Measurements from ENCODE around the gene GOLGA6A. TPM values are rescaled to one million over a fixed set of nuclear protein-coding genes. Genes with fewer than 3 reads are reported as not detected.
A peak's percentile ranks its signal among the peaks of the same experiment; 100 is the strongest.
"Not testable (repeated sequence)": the region's sequence is repeated elsewhere in the genome, so short reads cannot be mapped to it uniquely, and the experiment has no call there.

Gene GOLGA6A, protein sequence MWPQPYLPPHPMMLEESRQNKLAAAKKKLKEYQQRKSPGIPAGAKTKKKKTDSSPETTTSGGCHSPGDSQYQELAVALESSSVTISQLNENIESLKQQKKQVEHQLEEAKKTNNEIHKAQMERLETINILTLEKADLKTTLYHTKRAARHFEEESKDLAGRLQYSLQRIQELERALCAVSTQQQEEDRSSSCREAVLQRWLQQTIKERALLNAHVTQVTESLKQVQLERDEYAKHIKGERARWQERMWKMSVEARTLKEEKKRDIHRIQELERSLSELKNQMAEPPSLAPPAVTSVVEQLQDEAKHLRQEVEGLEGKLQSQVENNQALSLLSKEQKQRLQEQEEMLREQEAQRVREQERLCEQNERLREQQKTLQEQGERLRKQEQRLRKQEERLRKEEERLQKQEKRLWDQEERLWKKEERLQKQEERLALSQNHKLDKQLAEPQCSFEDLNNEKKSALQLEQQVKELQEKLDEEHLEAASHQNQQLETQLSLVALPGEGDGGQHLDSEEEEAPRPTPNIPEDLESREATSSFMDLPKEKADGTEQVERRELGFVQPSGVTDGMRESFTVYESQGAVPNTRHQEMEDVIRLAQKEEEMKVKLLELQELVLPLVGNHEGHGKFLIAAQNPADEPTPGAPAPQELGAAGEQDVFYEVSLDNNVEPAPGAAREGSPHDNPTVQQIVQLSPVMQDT
- total RNA-seq (not detected), polyA plus RNA-seq (not detected)
- long read RNA-seq, donor 1 = 0 reads
- long read RNA-seq, donor 2 = 0 reads
- long read RNA-seq, donor 3 = 0 reads
- long read RNA-seq, donor 4 = 0 reads

DNA sequence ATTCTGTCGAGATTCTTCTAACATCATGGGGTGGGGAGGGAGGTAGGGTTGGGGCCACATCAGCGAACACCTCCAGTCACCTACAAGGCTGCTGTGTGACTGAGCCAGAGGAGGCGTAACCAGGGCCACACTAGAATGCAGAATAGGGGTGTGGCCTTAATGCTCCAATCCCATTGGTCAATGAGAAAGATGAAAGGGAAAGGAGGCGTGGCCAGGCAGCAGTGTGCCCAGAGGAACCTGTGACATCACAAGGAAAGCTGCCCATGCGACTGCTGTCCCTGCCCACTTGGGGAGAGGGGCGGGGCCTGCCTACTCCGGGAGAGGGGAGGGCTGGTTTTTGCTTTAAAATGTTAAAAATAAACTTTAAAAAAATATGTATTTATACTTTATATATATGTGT, at the start of gene GOLGA6A:
TSS of gene GOLGA6A (minus strand) at position 101 of the 400 bp plus-strand sequence. CDS start at position 60, 41 bp downstream.
- H3K4me1 ChIP-seq (ENCODE audit: control insufficient read depth, insufficient read depth, low read length); H3K27ac ChIP-seq (ENCODE audit: low read length); H3K9me3 ChIP-seq (ENCODE audit: control insufficient read depth, low read length); ATAC-seq; DNase-seq; H3K4me3 ChIP-seq (ENCODE audit: low read length); intact Hi-C loops (cut with DNase I); H3K27me3 ChIP-seq (ENCODE audit: control insufficient read depth, insufficient read depth): not testable (repeated sequence)
- no CpG with 5 or more reads among the region's 7 CpGs for WGBS

DNA sequence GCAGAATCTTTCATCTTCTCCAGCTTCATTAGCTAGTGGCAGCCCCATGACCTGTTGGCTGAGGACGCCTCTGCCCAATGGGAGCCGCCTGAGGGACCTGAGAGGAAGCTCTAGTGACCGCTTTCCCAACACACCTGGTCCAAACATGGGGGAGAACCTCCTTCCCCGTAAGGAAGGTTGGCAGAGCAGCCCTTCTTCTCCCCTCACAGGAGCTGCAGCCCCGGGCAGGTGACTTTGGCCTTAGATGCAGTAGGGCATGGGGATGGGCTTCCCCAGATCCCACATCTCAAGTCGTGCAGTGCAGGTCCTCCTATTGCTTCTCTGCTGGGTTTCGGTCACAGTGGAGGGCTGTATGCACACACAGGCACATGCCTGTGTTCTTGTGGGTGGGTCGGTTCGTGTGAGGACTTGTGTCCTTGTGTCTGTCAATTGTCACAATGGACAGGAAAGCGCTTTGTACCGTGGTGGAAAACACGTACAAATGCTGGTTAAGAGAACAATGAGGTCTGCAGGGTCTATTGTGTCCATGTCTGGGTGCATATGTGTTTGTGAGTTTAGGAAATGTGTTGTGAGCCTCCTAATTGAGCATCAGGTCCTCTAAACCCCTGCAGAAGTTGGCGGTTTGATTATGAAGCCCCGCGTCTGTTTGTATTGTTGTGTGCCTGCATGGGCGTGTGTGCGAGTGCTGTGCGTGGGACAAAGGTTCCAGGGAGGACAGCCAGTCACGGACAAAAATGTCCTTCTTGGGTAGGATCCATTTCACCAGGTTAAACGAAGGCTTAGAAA, 49.5 kb upstream of the GOLGA6A start:
- no peak overlapping the region for H3K4me3 ChIP-seq (ENCODE audit: low read length)

GRCh38 chr15:74130849-74131627, 48.7 kb upstream of the GOLGA6A start:
- H3K27ac ChIP-seq (ENCODE audit: low read length) = peak overlapping the region; percentile 16
- peaks cover 1% of the 10 kb centered on the region for H3K4me1 ChIP-seq (ENCODE audit: control insufficient read depth, insufficient read depth, low read length)

More for the DNA sequence above, 49.5 kb upstream of the GOLGA6A start:
- intact Hi-C loops (cut with DNase I) = loop anchor here in 1 of 4 donors (10.0 kb wide), 1 partner anchor 113 kb away; no protein-coding TSS in a partner anchor
- peaks cover 1% of the 10 kb centered on the region for H3K4me1 ChIP-seq (ENCODE audit: control insufficient read depth, insufficient read depth, low read length)
- ATAC-seq (no peak), DNase-seq (no peak)
- H3K27ac ChIP-seq (ENCODE audit: low read length) = peak overlapping the region; percentile 16
- H3K27me3 ChIP-seq (ENCODE audit: control insufficient read depth, insufficient read depth) = no peaks in the 10 kb centered on the region
- WGBS = 40% methylated on average over 20 of the region's 20 CpGs
- no peaks in the 10 kb centered on the region for H3K9me3 ChIP-seq (ENCODE audit: control insufficient read depth, low read length)

DNA sequence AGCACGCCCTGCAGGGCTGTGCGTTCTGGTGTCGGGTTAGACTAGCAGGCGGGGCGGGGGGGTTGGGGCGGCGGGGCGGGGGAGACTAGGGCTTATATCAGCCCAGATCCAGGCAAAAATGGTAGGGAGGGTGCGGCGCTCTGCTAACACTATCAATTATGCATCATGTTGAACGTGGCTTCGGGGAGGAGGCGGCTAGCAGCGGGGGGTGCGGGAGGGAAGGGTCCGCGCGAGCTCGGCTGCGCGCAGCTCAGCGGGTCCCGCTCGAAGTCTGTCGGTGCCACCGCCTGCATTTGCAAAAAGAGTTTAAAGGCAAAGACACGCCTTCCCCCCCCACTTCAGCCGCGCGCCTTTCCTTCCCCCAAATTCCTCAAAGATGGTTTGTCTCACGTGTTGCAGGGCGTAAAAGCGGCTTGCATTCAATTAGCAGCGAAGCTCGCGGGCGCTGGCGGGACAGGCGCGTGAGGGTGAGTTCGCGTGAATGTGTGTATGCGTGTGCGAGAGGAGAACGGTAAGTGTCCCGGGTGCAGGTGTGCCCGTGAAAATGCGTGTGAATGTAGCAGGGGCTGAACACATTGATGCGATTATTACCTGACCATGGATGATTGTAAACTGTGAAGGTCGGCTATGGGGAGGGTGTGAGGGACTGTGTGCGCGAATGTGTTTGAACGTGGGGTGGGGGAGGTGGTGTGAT, 48.0 kb upstream of the GOLGA6A start, which contains the start of gene ISLR2:
TSS of gene ISLR2 (plus strand) at position 432 of the 694 bp plus-strand sequence. CDS start 2,169 bp downstream, outside the sequence.
- 1% methylated on average over 53 of the region's 53 CpGs for WGBS
- Histone ChIP-seq H3K27me3 (ENCODE audit: control insufficient read depth, insufficient read depth) (no peaks in the 10 kb centered on the region), H3K27ac (ENCODE audit: low read length) (peak within 1 kb of the TSS; percentile 16), H3K9me3 (ENCODE audit: control insufficient read depth, low read length) (no peaks in the 10 kb centered on the region), H3K4me3 (ENCODE audit: low read length) (peak within 1 kb of the TSS; percentile 22), H3K4me1 (ENCODE audit: control insufficient read depth, insufficient read depth, low read length) (peaks cover 1% of the 10 kb centered on the region)
- ATAC-seq (no peak), DNase-seq (peak in 1 of 3 donors; percentile 61)
- intact Hi-C loops (cut with DNase I) = loop anchor here in 1 of 4 donors (10.0 kb wide), 1 partner anchor 114 kb away; no protein-coding TSS in a partner anchor

More at GRCh38 chr15:74130849-74131627, 48.7 kb upstream of the GOLGA6A start:
- no peaks in the 10 kb centered on the region for H3K9me3 ChIP-seq (ENCODE audit: control insufficient read depth, low read length)
- H3K27me3 ChIP-seq (ENCODE audit: control insufficient read depth, insufficient read depth) = no peaks in the 10 kb centered on the region
- H3K4me3 ChIP-seq (ENCODE audit: low read length) = no peak overlapping the region
- intact Hi-C loops (cut with DNase I) = loop anchor here in 1 of 4 donors (10.0 kb wide), 1 partner anchor 114 kb away; no protein-coding TSS in a partner anchor
- no peak for DNase-seq
- 25% methylated on average over 28 of the region's 28 CpGs for WGBS
- no peak for ATAC-seq

- H3K4me1 ChIP-seq (ENCODE audit: control insufficient read depth, insufficient read depth, low read length) = peaks cover 1% of the 10 kb centered on the region
- H3K27me3 ChIP-seq (ENCODE audit: control insufficient read depth, insufficient read depth) = no peaks in the 10 kb centered on the region
- H3K9me3 ChIP-seq (ENCODE audit: control insufficient read depth, low read length) = no peaks in the 10 kb centered on the region
- intact Hi-C loops (cut with DNase I) = loop anchor here (5.0 to 10.0 kb wide), 6 partner anchors 75 to 193 kb away; no protein-coding TSS in a partner anchor
- WGBS = 2% methylated on average over 40 of the region's 40 CpGs
- no peak for DNase-seq
- peak overlapping the region; percentile 22 for H3K4me3 ChIP-seq (ENCODE audit: low read length)
- ATAC-seq = no peak
- no peak overlapping the region for H3K27ac ChIP-seq (ENCODE audit: low read length)
These were observed 47.3 kb upstream of the GOLGA6A start for GRCh38 chr15:74129586-74130154.

DNA sequence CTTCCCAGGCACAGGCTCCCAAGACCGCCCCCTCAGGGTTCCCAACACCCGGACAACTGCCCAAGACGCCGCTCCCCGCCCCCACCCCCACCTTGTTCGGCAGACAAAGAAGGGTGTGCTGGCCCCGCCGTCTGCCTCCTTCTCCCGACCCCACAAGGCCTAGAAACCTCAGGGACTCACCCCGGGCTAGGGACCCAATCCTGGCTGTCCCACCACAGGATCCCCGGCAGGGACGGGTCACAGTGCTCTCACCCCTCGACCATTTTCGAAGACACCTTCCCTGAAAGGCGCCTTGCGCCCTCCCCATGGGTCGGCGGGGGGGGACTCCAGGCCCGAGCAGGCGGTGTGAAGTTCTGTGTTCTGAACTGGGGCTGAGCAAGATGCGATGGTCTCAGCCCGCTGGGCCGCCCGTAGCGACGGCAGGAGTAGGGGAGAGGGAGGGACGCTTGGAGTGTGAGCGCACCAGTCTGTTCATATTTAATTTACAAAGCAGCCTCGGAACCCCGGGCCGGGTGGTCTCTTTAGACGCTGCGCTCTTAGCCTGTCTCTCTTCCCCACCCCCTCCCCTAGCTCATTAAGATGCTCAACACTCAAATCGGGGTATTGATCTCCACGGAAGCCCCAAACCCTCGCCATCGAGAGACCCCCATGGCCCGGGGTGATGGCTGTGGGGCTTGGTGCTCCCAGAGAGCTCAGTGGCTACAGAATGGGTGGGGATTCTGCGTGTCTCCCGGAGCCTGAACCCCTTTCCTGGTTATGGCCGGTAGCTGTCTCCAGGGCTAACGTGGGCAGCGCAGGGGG, 46.6 kb upstream of the GOLGA6A start:
- WGBS = 12% methylated on average over 43 of the region's 43 CpGs
- intact Hi-C loops (cut with DNase I) = loop anchor here (5.0 to 10.0 kb wide), 5 partner anchors 74 to 193 kb away; no protein-coding TSS in a partner anchor
- peak overlapping the region; percentile 3 for H3K4me3 ChIP-seq (ENCODE audit: low read length)
- H3K27ac ChIP-seq (ENCODE audit: low read length) = no peak overlapping the region
- no peaks in the 10 kb centered on the region for H3K9me3 ChIP-seq (ENCODE audit: control insufficient read depth, low read length)
- DNase-seq (no peak), ATAC-seq (no peak)
- H3K27me3 ChIP-seq (ENCODE audit: control insufficient read depth, insufficient read depth) = no peaks in the 10 kb centered on the region
- H3K4me1 ChIP-seq (ENCODE audit: control insufficient read depth, insufficient read depth, low read length) = peaks cover 1% of the 10 kb centered on the region

DNA sequence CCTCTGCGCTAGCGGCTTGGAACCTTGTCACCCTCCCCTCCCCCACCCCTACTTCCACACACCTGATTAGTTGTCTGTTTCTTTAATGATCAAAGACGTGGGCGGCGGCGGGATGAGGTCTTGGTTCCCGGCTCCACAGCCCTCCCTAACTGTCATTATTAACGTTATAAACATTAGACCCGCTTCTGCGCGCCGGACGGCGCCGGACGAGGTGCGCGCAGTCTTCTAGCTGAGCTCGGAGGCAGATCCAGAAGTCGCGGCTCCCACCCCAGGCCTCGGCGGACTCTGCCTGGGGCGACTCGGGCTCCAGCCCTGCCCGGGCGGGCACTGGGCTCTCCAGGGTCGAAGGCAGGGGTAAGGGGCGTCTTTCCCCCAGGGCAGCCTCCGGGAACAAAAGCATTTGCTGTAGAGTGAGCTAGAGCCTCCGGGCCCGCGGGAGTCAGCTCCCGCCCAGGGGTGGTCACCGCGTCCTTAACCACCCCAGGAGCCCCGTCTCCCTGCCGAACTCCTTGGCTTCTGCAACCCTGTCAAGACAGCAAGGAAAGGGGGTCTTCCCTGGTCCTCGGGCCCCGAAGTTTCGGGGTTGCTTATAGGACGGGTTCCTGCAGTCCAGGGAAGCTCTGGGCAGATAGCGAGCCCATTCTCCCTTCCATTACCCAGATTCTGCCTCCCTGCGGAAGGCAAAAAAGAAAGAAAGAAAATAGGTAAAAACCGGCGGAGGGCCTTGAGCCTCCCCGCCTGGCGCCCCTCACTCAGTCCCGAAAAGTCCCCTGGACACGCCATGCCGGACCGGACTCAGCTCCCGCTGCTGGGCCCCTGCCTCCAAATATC, 45.8 kb upstream of the GOLGA6A start:
- peak; percentile 29 to 46 for ATAC-seq
- Histone ChIP-seq H3K27me3 (ENCODE audit: control insufficient read depth, insufficient read depth) (no peaks in the 10 kb centered on the region), H3K4me1 (ENCODE audit: control insufficient read depth, insufficient read depth, low read length) (peaks cover 1% of the 10 kb centered on the region), H3K27ac (ENCODE audit: low read length) (no peak overlapping the region), H3K9me3 (ENCODE audit: control insufficient read depth, low read length) (no peaks in the 10 kb centered on the region), H3K4me3 (ENCODE audit: low read length) (peak overlapping the region; percentile 39)
- DNase-seq = peak; percentile 23 to 68 (median 57)
- intact Hi-C loops (cut with DNase I) = loop anchor here (2.0 to 10.0 kb wide), 7 partner anchors 73 to 194 kb away; no protein-coding TSS in a partner anchor
- WGBS = 12% methylated on average over 53 of the region's 53 CpGs

Data from right cardiac atrium (tissue), 5 donors.